ENCODE measurements around the gene CDH4.

The CDH4 gene

DNA sequence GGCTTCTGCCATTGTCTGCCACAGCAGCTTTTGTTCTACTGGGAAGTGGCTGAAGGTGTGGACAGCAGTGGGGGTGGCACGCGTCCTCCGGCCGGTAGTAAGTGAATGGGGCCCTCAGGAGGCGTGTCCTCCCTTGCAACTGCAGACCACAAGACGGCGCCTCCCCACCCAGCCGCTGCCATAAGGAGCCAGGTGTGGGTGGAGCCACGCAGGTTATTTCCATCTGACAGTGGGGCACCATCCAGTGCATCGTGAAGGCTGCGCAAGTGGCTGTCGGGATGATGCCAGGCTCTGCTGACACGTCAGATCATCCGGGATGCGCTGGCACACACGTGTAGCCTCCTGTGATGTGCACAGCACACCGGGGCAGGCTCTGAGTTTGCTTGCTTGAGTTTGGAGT, 379.7 kb downstream of the CDH4 start:
- Histone ChIP-seq H3K27ac (ENCODE audit: low read depth, low read length) (no peak overlapping the region), H3K36me3 (ENCODE audit: control insufficient read depth in 5 of 5, insufficient read depth in 5 of 5, low read length in 5 of 5) (no peaks in the 10 kb centered on the region), H3K27me3 (ENCODE audit: control insufficient read depth in 5 of 5, insufficient read depth in 4 of 5, low read length in 5 of 5) (peaks cover 3 to 34% (median 21%) of the 10 kb centered on the region in 5 donors), H3K4me1 (ENCODE audit: control insufficient read depth in 5 of 5, insufficient read depth in 5 of 5, low read length in 5 of 5) (no peaks in the 10 kb centered on the region), H3K9me3 (ENCODE audit: control insufficient read depth in 5 of 5, low read length in 5 of 5) (peaks cover 0 to 6% (median 0%) of the 10 kb centered on the region in 5 donors), H3K9ac (ENCODE audit: low read length in 5 of 5) (no peak overlapping the region), H3K4me3 (ENCODE audit: low read depth in 1 of 5, low read length in 5 of 5) (no peak overlapping the region)

DNA sequence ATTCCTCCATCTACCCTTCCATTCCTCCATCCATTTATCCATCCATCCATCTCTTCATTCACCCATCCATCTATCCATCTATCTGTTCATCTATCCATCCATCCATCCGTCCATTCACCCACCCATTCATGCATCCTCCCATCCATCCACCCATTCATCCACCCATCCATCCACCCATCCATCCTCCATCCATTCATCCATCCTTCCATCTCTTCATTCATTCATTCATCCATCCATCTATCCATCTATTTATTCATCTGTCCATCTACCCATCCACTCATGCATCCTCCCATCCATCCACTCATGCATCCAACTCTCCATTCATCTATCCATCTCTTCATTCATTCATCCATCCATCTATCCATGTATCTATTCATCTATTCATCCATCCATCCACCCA, 380.9 kb downstream of the CDH4 start:
- H3K27ac ChIP-seq (ENCODE audit: low read depth, low read length), result no peak overlapping the region
- H3K4me3 ChIP-seq (ENCODE audit: low read depth in 1 of 5, low read length in 5 of 5), result no peak overlapping the region
- H3K4me1 ChIP-seq (ENCODE audit: control insufficient read depth in 5 of 5, insufficient read depth in 5 of 5, low read length in 5 of 5), result no peaks in the 10 kb centered on the region
- no peak overlapping the region for H3K9ac ChIP-seq (ENCODE audit: low read length in 5 of 5)
- no peaks in the 10 kb centered on the region for H3K36me3 ChIP-seq (ENCODE audit: control insufficient read depth in 5 of 5, insufficient read depth in 5 of 5, low read length in 5 of 5)
- H3K27me3 ChIP-seq (ENCODE audit: control insufficient read depth in 5 of 5, insufficient read depth in 4 of 5, low read length in 5 of 5), result peaks cover 3 to 30% (median 21%) of the 10 kb centered on the region in 5 donors
- peaks cover 0 to 6% (median 0%) of the 10 kb centered on the region in 5 donors for H3K9me3 ChIP-seq (ENCODE audit: control insufficient read depth in 5 of 5, low read length in 5 of 5)

DNA sequence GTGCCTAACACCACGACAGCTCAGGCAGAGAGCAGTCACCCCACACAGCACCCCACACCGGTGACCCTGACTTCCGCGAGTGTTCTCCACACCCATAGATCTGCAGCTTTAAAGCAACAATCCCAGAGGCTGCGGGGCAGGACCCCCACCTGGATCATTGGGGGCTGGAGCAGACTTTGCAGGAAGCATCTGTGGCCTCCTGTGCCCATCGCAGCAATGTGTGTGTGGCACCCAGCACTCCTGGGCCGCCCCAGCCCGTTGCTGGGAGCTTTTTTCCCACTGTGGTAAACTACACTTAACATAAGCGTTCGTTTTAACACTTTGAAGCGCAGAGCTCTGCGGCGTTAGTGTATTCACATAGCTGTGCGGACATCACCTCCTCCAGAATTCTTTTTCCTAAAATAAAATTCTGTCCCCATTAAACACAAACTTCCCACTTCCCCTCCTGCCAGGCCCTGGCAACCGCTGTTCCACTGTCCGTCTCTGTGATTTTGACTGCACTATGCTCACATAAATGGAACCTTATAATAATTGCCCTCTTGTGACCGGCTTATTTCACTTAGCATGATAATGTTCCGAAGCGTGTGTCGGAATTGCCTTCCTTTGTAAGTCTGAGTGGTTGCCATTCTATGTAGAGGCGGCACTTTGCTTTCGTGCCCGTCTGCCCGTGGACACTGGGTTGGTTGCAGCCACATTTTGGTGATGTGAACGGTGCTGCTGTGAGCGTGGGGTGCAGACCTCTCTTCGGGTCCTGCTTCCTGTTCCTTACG, 382.5 kb downstream of the CDH4 start:
- Histone ChIP-seq H3K4me3 (ENCODE audit: low read depth in 1 of 5, low read length in 5 of 5) (no peak overlapping the region), H3K27me3 (ENCODE audit: control insufficient read depth in 5 of 5, insufficient read depth in 4 of 5, low read length in 5 of 5) (peaks cover 7 to 31% (median 20%) of the 10 kb centered on the region in 5 donors), H3K4me1 (ENCODE audit: control insufficient read depth in 5 of 5, insufficient read depth in 5 of 5, low read length in 5 of 5) (no peaks in the 10 kb centered on the region), H3K9me3 (ENCODE audit: control insufficient read depth in 5 of 5, low read length in 5 of 5) (peaks cover 0 to 6% (median 0%) of the 10 kb centered on the region in 5 donors), H3K36me3 (ENCODE audit: control insufficient read depth in 5 of 5, insufficient read depth in 5 of 5, low read length in 5 of 5) (no peaks in the 10 kb centered on the region), H3K9ac (ENCODE audit: low read length in 5 of 5) (no peak overlapping the region), H3K27ac (ENCODE audit: low read depth, low read length) (no peak overlapping the region)

DNA sequence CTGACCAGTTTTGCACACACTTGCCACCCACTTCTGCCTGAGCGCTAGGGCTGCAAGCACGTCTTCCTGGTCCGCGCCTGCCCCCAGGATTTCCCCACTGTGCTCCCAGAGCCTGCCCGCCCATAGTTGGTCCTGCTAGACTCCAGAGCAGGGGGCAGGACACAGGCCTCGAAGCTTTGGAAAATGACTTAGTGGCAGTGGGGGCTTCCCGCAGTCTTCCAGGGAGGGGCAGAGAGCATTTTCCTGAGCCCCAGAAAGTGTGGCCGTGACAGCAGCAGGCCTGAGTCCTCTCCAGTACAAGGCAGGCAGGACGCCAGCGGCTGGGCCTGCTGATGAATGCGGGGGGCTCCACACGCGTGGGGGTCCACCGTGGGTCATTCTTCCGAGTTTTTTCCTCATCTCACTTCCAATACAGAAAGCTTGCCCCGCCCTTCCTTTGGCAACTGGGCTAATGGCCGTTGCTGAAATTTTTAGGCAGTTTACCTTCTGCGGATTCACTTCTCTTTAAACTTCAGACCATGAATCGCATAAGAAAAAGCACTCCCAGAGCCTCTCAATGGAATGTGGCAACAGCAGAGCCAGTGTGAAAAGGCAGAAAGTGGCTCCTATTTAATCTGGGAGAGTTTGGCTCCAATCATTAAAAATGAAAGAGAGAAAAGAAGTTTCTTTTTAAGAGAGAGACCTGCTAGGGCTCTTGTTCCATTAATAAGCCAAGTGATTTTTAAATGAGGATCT, 383.8 kb downstream of the CDH4 start:
- Histone ChIP-seq H3K36me3 (ENCODE audit: control insufficient read depth in 5 of 5, insufficient read depth in 5 of 5, low read length in 5 of 5) (no peaks in the 10 kb centered on the region), H3K4me1 (ENCODE audit: control insufficient read depth in 5 of 5, insufficient read depth in 5 of 5, low read length in 5 of 5) (no peaks in the 10 kb centered on the region), H3K9ac (ENCODE audit: low read length in 5 of 5) (no peak overlapping the region), H3K27ac (ENCODE audit: low read depth, low read length) (no peak overlapping the region), H3K9me3 (ENCODE audit: control insufficient read depth in 5 of 5, low read length in 5 of 5) (peaks cover 0 to 6% (median 0%) of the 10 kb centered on the region in 5 donors), H3K27me3 (ENCODE audit: control insufficient read depth in 5 of 5, insufficient read depth in 4 of 5, low read length in 5 of 5) (peaks cover 8 to 35% (median 22%) of the 10 kb centered on the region in 5 donors), H3K4me3 (ENCODE audit: low read depth in 1 of 5, low read length in 5 of 5) (no peak overlapping the region)

DNA sequence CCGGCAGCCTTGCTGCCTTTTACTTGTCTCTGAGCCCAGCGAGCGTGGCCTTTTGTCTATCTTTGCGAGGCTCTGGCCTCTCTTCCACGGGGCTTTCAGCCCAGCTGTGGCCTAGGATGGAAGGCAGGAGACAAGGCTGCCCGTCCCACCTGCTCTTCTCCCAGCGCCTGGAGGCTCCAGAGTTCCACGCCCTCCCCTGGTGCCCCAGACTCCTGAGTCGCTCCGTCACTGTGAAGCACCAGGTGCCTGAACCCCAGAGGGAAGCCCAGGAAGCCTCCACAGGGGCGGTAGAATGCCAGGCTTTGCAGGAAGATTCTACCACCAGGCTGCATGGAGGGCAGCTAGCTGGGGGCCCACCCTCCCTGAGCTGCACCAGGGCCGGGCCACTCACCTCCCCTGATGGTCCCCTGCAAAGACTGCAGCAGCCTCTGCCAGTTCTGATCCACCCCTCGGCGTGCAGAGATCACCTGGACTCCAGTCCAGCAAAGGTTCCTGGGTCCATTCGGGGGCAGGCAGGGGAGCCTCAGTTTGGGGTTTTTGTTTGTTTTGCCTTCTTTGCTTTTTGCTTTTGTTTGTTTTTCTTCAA, 384.6 kb downstream of the CDH4 start:
- Histone ChIP-seq H3K9ac (ENCODE audit: low read length in 5 of 5) (no peak overlapping the region), H3K4me1 (ENCODE audit: control insufficient read depth in 5 of 5, insufficient read depth in 5 of 5, low read length in 5 of 5) (no peaks in the 10 kb centered on the region), H3K36me3 (ENCODE audit: control insufficient read depth in 5 of 5, insufficient read depth in 5 of 5, low read length in 5 of 5) (no peaks in the 10 kb centered on the region), H3K4me3 (ENCODE audit: low read depth in 1 of 5, low read length in 5 of 5) (no peak overlapping the region), H3K27me3 (ENCODE audit: control insufficient read depth in 5 of 5, insufficient read depth in 4 of 5, low read length in 5 of 5) (peaks cover 8 to 38% (median 20%) of the 10 kb centered on the region in 5 donors), H3K9me3 (ENCODE audit: control insufficient read depth in 5 of 5, low read length in 5 of 5) (peaks cover 0 to 6% (median 0%) of the 10 kb centered on the region in 5 donors), H3K27ac (ENCODE audit: low read depth, low read length) (no peak overlapping the region)

DNA sequence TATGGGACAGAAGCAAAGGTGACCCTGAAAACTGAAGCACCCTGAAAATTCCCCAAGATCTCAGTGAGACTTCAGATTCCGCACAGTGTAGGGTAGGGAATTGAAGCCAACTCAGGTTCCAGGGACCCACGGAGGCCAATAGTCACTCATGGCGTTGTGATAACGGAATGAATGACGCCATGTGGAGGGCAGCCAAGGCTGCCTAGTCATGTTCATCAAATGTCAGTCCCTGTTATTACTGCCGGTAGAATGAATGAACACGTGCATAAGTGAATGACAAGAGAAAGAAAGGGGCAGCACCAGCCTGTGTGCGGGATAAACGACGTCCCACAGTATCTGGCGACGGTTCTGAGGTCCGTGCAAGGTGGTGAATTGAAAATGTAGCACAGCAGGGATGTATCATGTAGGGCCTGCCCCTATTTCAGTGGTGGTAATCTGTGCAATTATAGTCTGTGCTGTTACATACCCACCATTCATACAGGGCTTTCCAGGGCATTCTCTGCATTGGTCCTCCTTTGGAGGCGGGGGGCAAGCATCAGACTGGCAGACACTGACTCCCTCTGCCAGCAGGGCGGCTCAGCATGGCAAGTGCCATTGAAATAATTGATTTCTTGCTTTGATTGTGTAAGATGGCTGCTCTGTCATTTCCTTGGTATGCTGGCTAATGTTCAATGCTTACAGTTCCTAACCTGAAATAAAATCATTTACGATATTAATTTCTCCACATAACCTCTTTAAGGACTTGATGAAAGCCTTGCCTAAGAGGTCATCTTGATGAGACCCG, 386.9 kb downstream of the CDH4 start:
- Histone ChIP-seq H3K4me3 (ENCODE audit: low read depth in 1 of 5, low read length in 5 of 5) (no peak overlapping the region), H3K27me3 (ENCODE audit: control insufficient read depth in 5 of 5, insufficient read depth in 4 of 5, low read length in 5 of 5) (peaks cover 12 to 37% (median 15%) of the 10 kb centered on the region in 5 donors)

DNA sequence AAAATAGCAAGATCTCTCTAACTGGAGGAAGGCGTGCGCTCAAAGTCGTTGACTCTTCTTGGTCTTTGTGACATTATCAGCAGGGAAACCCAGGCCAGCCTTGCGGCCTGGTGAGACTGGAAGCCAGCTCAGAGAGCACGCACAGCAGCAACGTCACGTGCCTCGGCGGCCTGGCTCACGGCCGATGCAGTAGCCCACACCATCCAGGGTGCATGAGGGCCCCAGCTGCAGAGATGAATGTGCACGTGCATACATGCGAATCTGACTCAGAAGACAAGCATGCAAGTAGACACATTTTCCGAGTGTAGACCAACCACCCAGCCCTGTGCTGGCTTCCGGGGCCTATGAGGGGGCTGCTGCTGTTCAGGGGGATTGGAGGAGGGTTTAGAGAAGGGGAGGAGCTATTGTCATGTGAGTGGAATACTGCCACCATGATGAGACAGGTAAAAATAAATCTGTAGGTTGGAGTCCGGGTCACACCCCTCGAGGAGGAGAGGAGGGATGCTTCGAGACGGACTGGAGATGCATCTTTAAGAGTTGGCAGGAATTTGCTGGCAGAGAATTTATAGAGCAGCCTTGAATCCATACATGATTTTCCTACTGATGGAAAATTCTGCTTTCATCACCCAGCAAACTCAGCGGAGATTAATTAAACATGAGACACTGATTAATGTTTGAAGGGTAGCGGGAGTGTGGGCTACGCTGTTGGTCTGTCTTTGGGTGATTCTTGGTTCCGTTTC, 388.2 kb downstream of the CDH4 start:
- H3K27ac ChIP-seq (ENCODE audit: low read depth, low read length), result no peak overlapping the region
- peaks cover 16 to 32% (median 23%) of the 10 kb centered on the region in 5 donors for H3K27me3 ChIP-seq (ENCODE audit: control insufficient read depth in 5 of 5, insufficient read depth in 4 of 5, low read length in 5 of 5)
- no peak overlapping the region for H3K9ac ChIP-seq (ENCODE audit: low read length in 5 of 5)
- no peaks in the 10 kb centered on the region for H3K4me1 ChIP-seq (ENCODE audit: control insufficient read depth in 5 of 5, insufficient read depth in 5 of 5, low read length in 5 of 5)
- H3K36me3 ChIP-seq (ENCODE audit: control insufficient read depth in 5 of 5, insufficient read depth in 5 of 5, low read length in 5 of 5), result no peaks in the 10 kb centered on the region
- H3K4me3 ChIP-seq (ENCODE audit: low read depth in 1 of 5, low read length in 5 of 5), result no peak overlapping the region
- peaks cover 0 to 7% (median 4%) of the 10 kb centered on the region in 5 donors for H3K9me3 ChIP-seq (ENCODE audit: control insufficient read depth in 5 of 5, low read length in 5 of 5)

More for the DNA sequence above, 386.9 kb downstream of the CDH4 start:
- no peak overlapping the region for H3K9ac ChIP-seq (ENCODE audit: low read length in 5 of 5)
- H3K4me1 ChIP-seq (ENCODE audit: control insufficient read depth in 5 of 5, insufficient read depth in 5 of 5, low read length in 5 of 5), result no peaks in the 10 kb centered on the region
- H3K27ac ChIP-seq (ENCODE audit: low read depth, low read length), result no peak overlapping the region
- peaks cover 0 to 7% (median 4%) of the 10 kb centered on the region in 5 donors for H3K9me3 ChIP-seq (ENCODE audit: control insufficient read depth in 5 of 5, low read length in 5 of 5)
- H3K36me3 ChIP-seq (ENCODE audit: control insufficient read depth in 5 of 5, insufficient read depth in 5 of 5, low read length in 5 of 5), result no peaks in the 10 kb centered on the region

DNA sequence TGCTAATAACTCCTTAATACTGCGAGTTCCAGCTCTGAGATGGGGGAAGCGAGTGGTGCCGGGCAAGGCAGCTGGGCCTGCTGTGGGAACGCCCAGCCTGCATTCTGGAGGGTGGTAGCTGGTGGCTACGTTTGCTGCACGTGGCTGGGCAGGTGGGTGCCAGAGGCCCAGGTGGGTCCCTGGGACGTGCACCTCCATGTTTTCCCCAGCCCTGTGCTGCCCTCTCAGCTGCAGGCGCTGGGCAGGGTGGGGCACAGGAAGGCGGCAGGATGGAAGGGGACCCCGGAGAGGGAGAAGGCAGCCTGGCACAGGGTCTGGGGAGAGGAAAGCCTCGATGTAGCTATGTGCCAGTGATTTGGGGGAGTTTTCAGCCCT, 388.8 kb downstream of the CDH4 start:
- Histone ChIP-seq H3K9ac (ENCODE audit: low read length in 5 of 5) (no peak overlapping the region), H3K36me3 (ENCODE audit: control insufficient read depth in 5 of 5, insufficient read depth in 5 of 5, low read length in 5 of 5) (no peaks in the 10 kb centered on the region), H3K27me3 (ENCODE audit: control insufficient read depth in 5 of 5, insufficient read depth in 4 of 5, low read length in 5 of 5) (peaks cover 17 to 31% (median 23%) of the 10 kb centered on the region in 5 donors), H3K9me3 (ENCODE audit: control insufficient read depth in 5 of 5, low read length in 5 of 5) (peaks cover 0 to 7% (median 4%) of the 10 kb centered on the region in 5 donors), H3K4me1 (ENCODE audit: control insufficient read depth in 5 of 5, insufficient read depth in 5 of 5, low read length in 5 of 5) (no peaks in the 10 kb centered on the region), H3K4me3 (ENCODE audit: low read depth in 1 of 5, low read length in 5 of 5) (no peak overlapping the region), H3K27ac (ENCODE audit: low read depth, low read length) (no peak overlapping the region)

DNA sequence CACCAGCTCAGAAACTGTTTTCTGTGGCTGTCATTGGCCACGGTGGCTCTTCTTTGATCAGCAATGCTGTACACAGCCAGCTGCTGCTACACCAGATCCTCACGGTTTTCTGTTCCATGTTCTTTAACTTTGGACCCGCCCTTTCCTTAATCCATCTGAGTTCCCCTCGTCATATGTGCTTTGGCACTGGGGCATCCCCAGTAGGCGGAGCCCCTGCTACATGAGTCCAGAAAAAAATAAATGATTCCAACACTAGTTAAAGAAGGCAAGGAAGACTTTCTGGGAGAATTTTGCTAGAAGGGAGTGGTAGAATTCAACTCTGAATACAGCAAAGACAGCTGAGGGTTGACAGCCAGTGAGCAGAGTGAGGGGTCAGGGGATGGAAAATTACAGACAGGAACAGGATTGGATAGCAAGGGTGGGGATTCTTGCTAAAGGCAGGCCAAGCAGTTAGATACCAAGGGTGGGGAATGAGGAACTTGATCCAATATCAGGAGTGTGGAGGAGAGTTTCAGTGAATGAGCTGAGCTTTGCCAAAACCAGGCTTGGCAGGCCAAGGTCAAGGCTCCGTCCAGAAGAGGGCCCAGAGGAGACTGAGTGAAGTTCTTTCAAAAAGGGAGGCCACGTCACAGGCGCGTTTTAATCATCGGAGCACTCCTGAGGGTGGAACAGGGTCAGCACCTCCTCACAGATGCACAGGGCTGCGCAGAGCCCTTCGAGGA, 391.8 kb downstream of the CDH4 start:
- peaks cover 20 to 30% (median 22%) of the 10 kb centered on the region in 5 donors for H3K27me3 ChIP-seq (ENCODE audit: control insufficient read depth in 5 of 5, insufficient read depth in 4 of 5, low read length in 5 of 5)
- no peaks in the 10 kb centered on the region for H3K4me1 ChIP-seq (ENCODE audit: control insufficient read depth in 5 of 5, insufficient read depth in 5 of 5, low read length in 5 of 5)
- H3K4me3 ChIP-seq (ENCODE audit: low read depth in 1 of 5, low read length in 5 of 5), result no peak overlapping the region
- no peak overlapping the region for H3K27ac ChIP-seq (ENCODE audit: low read depth, low read length)
- H3K9me3 ChIP-seq (ENCODE audit: control insufficient read depth in 5 of 5, low read length in 5 of 5), result peaks cover 0 to 7% (median 4%) of the 10 kb centered on the region in 5 donors
- H3K36me3 ChIP-seq (ENCODE audit: control insufficient read depth in 5 of 5, insufficient read depth in 5 of 5, low read length in 5 of 5), result no peaks in the 10 kb centered on the region
- H3K9ac ChIP-seq (ENCODE audit: low read length in 5 of 5), result no peak overlapping the region

All from subcutaneous abdominal adipose tissue (tissue), 5 donors.